ENCODE measurements around the gene SLC6A9. TPM values are rescaled to one million over a fixed set of nuclear protein-coding genes. Genes with fewer than 3 reads are reported as not detected.

SLC6A9 gene
- total and polyA plus RNA-seq, 4 donors, result 0.57 to 47.7 (median 3.6) TPM

DNA sequence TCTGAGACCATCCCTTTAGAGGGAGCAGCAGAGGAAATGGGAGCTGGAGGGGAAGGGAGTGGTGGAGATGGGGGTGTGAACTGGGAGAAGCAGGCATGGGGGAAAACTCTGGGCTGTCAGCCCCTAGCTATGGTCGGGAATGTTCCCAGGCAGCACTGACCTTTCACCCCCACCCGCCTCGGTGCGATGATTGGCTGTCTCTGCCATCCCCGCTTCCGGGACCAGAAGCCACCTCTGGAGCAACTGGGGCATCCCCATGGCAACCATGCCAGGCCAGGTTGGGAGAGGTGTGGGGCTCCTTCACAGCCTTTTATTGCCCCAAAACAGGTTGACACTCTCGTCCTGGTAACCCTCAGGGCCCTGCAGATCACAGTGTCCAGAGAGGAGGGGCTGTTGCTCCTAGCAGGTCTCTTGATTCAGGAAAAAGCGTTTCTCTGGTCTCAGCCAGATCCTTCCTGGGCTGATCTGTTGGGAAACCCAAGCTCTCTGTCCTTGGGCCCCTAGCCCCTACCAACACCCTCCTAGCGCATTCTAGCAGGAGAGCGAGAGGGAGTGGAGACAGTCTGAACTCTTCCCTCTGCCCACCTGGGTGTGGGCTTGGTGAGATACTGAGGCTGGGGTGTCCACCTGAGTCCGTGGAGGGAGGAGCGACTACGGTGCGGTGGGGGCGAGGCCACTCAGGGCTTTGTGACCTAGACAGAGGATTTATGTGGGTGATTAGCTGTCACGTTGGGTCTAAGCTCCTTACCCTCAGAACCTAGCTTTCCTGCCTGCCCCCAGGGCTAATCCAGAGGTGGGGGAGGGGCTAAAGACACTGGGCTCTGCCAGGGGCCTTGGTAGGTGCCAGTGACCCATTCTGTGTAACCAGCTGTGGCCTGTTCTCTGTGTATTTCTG lies 12.2 kb upstream of the SLC6A9 start:
- Histone ChIP-seq H3K27me3 (ENCODE audit: control insufficient read depth in 4 of 4, insufficient read depth in 4 of 4, low read length in 3 of 4) (no peaks in the 10 kb centered on the region), H3K27ac (ENCODE audit: low read depth in 1 of 2, low read length in 2 of 2) (no peak overlapping the region), H3K4me1 (ENCODE audit: control insufficient read depth in 4 of 4, insufficient read depth in 4 of 4, low read length in 3 of 4) (no peaks in the 10 kb centered on the region), H3K36me3 (ENCODE audit: control insufficient read depth in 4 of 4, insufficient read depth in 3 of 4, low read depth in 1 of 4, low read length in 3 of 4) (no peaks in the 10 kb centered on the region), H3K9ac (ENCODE audit: low read depth in 1 of 2, low read length in 2 of 2) (no peak overlapping the region), H3K4me3 (ENCODE audit: low read depth in 1 of 3, low read length in 3 of 3) (no peak overlapping the region), H3K9me3 (ENCODE audit: control insufficient read depth in 4 of 4, low read length in 3 of 4) (no peaks in the 10 kb centered on the region)
- WGBS, result 79% methylated on average over 16 of the region's 16 CpGs
- no peak for DNase-seq (ENCODE audit: low spot score)
- TF ChIP-seq YY1 (IDR thresholded peaks at IDR 0.05), result no peak

DNA sequence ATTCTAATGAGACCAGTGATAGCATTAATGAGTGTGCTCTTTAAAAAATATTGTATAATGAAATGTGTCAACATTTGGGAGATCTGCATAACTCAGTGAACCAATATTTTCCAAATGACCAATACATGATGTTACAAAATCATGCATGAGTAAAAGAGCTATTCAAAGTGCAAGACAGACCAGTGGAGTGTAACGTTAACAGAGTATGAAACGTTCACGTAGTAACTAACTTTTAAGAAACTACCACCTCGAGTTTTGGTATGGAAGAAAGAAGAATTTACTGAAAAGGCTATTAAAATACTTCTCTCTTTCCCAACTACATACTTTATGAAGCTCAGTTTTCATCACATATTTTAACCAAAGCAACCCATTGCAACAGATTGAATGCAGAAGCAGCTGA lies 9.6 kb upstream of the SLC6A9 start:
- Histone ChIP-seq H3K27me3 (ENCODE audit: control insufficient read depth in 4 of 4, insufficient read depth in 4 of 4, low read length in 3 of 4) (no peaks in the 10 kb centered on the region), H3K27ac (ENCODE audit: low read depth in 1 of 2, low read length in 2 of 2) (no peak overlapping the region), H3K9ac (ENCODE audit: low read depth in 1 of 2, low read length in 2 of 2) (no peak overlapping the region), H3K4me1 (ENCODE audit: control insufficient read depth in 4 of 4, insufficient read depth in 4 of 4, low read length in 3 of 4) (peaks cover 0 to 2% (median 0%) of the 10 kb centered on the region in 4 donors), H3K36me3 (ENCODE audit: control insufficient read depth in 4 of 4, insufficient read depth in 3 of 4, low read depth in 1 of 4, low read length in 3 of 4) (no peaks in the 10 kb centered on the region), H3K4me3 (ENCODE audit: low read depth in 1 of 3, low read length in 3 of 3) (no peak overlapping the region), H3K9me3 (ENCODE audit: control insufficient read depth in 4 of 4, low read length in 3 of 4) (no peaks in the 10 kb centered on the region)
- no peak for DNase-seq (ENCODE audit: low spot score)
- WGBS, result 71% methylated on average over 4 of the region's 4 CpGs
- TF ChIP-seq TAF1 (conservative IDR thresholded peaks at IDR 0.05), result no peak
- TF ChIP-seq HNF4A (conservative IDR thresholded peaks at IDR 0.05), result no peak
- TF ChIP-seq, protein P1, sequence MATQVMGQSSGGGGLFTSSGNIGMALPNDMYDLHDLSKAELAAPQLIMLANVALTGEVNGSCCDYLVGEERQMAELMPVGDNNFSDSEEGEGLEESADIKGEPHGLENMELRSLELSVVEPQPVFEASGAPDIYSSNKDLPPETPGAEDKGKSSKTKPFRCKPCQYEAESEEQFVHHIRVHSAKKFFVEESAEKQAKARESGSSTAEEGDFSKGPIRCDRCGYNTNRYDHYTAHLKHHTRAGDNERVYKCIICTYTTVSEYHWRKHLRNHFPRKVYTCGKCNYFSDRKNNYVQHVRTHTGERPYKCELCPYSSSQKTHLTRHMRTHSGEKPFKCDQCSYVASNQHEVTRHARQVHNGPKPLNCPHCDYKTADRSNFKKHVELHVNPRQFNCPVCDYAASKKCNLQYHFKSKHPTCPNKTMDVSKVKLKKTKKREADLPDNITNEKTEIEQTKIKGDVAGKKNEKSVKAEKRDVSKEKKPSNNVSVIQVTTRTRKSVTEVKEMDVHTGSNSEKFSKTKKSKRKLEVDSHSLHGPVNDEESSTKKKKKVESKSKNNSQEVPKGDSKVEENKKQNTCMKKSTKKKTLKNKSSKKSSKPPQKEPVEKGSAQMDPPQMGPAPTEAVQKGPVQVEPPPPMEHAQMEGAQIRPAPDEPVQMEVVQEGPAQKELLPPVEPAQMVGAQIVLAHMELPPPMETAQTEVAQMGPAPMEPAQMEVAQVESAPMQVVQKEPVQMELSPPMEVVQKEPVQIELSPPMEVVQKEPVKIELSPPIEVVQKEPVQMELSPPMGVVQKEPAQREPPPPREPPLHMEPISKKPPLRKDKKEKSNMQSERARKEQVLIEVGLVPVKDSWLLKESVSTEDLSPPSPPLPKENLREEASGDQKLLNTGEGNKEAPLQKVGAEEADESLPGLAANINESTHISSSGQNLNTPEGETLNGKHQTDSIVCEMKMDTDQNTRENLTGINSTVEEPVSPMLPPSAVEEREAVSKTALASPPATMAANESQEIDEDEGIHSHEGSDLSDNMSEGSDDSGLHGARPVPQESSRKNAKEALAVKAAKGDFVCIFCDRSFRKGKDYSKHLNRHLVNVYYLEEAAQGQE (IDR thresholded peaks at IDR 0.05), result no peak
- TF ChIP-seq, protein P2, sequence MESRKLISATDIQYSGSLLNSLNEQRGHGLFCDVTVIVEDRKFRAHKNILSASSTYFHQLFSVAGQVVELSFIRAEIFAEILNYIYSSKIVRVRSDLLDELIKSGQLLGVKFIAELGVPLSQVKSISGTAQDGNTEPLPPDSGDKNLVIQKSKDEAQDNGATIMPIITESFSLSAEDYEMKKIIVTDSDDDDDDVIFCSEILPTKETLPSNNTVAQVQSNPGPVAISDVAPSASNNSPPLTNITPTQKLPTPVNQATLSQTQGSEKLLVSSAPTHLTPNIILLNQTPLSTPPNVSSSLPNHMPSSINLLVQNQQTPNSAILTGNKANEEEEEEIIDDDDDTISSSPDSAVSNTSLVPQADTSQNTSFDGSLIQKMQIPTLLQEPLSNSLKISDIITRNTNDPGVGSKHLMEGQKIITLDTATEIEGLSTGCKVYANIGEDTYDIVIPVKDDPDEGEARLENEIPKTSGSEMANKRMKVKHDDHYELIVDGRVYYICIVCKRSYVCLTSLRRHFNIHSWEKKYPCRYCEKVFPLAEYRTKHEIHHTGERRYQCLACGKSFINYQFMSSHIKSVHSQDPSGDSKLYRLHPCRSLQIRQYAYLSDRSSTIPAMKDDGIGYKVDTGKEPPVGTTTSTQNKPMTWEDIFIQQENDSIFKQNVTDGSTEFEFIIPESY (IDR thresholded peaks at IDR 0.05), result no peak
- no peak for TF ChIP-seq YY1 (IDR thresholded peaks at IDR 0.05)
- TF ChIP-seq JUND (IDR thresholded peaks at IDR 0.05), result no peak
- TF ChIP-seq, protein P3, sequence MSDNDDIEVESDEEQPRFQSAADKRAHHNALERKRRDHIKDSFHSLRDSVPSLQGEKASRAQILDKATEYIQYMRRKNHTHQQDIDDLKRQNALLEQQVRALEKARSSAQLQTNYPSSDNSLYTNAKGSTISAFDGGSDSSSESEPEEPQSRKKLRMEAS (IDR thresholded peaks at IDR 0.05), result no peak
- no peak for TF ChIP-seq RXRA (IDR thresholded peaks at IDR 0.05)
- TF ChIP-seq FOXA2 (IDR thresholded peaks at IDR 0.05), result no peak
- TF ChIP-seq RAD21 (IDR thresholded peaks at IDR 0.05), result no peak
- no peak for TF ChIP-seq NR2F2 (IDR thresholded peaks at IDR 0.05)
- TF ChIP-seq SP1 (IDR thresholded peaks at IDR 0.05), result no peak
- TF ChIP-seq, protein P4, sequence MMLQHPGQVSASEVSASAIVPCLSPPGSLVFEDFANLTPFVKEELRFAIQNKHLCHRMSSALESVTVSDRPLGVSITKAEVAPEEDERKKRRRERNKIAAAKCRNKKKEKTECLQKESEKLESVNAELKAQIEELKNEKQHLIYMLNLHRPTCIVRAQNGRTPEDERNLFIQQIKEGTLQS (IDR thresholded peaks at IDR 0.05), result no peak
- TF ChIP-seq GABPA (IDR thresholded peaks at IDR 0.05 in 1 of 2, conservative IDR thresholded peaks at IDR 0.05 in 1 of 2), result no peak
- TF ChIP-seq HNF4G (IDR thresholded peaks at IDR 0.05), result no peak

Measured in liver (tissue), 9 donors.